ENCODE results near the gene CD226.

GRCh38 chr18:69887256-69887655 lies 60.4 kb downstream of the CD226 start:
- TF ChIP-seq, protein P1, sequence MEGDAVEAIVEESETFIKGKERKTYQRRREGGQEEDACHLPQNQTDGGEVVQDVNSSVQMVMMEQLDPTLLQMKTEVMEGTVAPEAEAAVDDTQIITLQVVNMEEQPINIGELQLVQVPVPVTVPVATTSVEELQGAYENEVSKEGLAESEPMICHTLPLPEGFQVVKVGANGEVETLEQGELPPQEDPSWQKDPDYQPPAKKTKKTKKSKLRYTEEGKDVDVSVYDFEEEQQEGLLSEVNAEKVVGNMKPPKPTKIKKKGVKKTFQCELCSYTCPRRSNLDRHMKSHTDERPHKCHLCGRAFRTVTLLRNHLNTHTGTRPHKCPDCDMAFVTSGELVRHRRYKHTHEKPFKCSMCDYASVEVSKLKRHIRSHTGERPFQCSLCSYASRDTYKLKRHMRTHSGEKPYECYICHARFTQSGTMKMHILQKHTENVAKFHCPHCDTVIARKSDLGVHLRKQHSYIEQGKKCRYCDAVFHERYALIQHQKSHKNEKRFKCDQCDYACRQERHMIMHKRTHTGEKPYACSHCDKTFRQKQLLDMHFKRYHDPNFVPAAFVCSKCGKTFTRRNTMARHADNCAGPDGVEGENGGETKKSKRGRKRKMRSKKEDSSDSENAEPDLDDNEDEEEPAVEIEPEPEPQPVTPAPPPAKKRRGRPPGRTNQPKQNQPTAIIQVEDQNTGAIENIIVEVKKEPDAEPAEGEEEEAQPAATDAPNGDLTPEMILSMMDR (IDR thresholded peaks at IDR 0.05) = no peak
- TF ChIP-seq POLR2A (IDR thresholded peaks at IDR 0.05) = no peak
